Gastroesophageal sphincter (tissue), 4 donors: ENCODE measurements around the gene AR. TPM values are rescaled to one million over a fixed set of nuclear protein-coding genes. Genes with fewer than 3 reads are reported as not detected.

Source experiments
- ATAC-seq: fragments of 150-250 bp; one replicate; pipeline ENCODE4 v1.9.1; 2016; ENCODE audit warnings: mild to moderate bottlenecking, moderate library complexity
- H3K27ac ChIP-seq, 4 donors: fragments of 200-600 bp; sonication (generic) in 3 of 4; 1 replicate in 3 of 4; 2 replicates in 1 of 4; pipeline ENCODE4 v1.5.1; 2016 to 2019
- H3K27me3 ChIP-seq: fragments of 200-600 bp; sonication (generic); one replicate; pipeline ENCODE4 v1.5.1; 2019
- H3K36me3 ChIP-seq, 2 donors: fragments of 200-600 bp; sonication (generic); one replicate each; pipeline ENCODE4 v1.5.1; 2019; ENCODE audit warnings: control low read depth in 1 of 2
- H3K4me1 ChIP-seq, 3 donors: fragments of 200-600 bp; sonication (generic); 1 replicate in 2 of 3; 2 replicates in 1 of 3; pipeline ENCODE4 v1.5.1; 2016 to 2019; ENCODE audit warnings: control low read depth in 2 of 3
- H3K4me3 ChIP-seq, 2 donors: fragments of 200-600 bp; sonication (generic); one replicate each; pipeline ENCODE4 v1.5.1; 2019; ENCODE audit warnings: mild to moderate bottlenecking in 1 of 2, moderate library complexity in 1 of 2
- H3K9me3 ChIP-seq, 3 donors: fragments of 200-600 bp; sonication (generic); one replicate each; pipeline ENCODE4 v1.5.1; 2017 to 2019; ENCODE audit warnings: control low read depth in 2 of 3
- CTCF ChIP-seq, 4 experiments: fragments of 200-600 bp in 2 of 4; fragments of 450-650 bp in 2 of 4; sonication (generic) in 1 of 4; IDR thresholded peaks; one replicate each; pipeline ENCODE4 v1.5.1; 2017 to 2019; ENCODE audit warnings: antibody characterized with exemption in 4 of 4, mild to moderate bottlenecking in 2 of 4, moderate library complexity in 2 of 4
- EP300 ChIP-seq: sonication (generic); formaldehyde crosslinking; IDR thresholded peaks from one replicate; pipeline ENCODE4 v1.6.1; 2017; ENCODE audit warnings: antibody characterized with exemption, mild to moderate bottlenecking
- POLR2A ChIP-seq, 2 donors: fragments of 450-650 bp; IDR thresholded peaks; one replicate each; pipeline ENCODE4 v1.6.1; 2017; ENCODE audit warnings: antibody characterized with exemption in 2 of 2, mild to moderate bottlenecking in 2 of 2, moderate library complexity in 1 of 2
- POLR2AphosphoS5 ChIP-seq: sonication (generic); formaldehyde crosslinking; IDR thresholded peaks from one replicate; pipeline ENCODE4 v1.6.1; 2017; ENCODE audit warnings: antibody characterized with exemption
- WGBS, 2 donors: methylation state at CpG; one replicate each; pipeline ENCODE4 v1.1.5; 2018; ENCODE audit warnings: low coverage in 1 of 2; 5-methylcytosine and 5-hydroxymethylcytosine counted together
- total RNA-seq, 4 donors: library from RNA; depleted of rRNA; stranded (reverse); fragments of >200 nt; gene quantifications; one replicate each; pipeline ENCODE4 v1.1.0, GENCODE V29; 2016

AR gene
- total RNA-seq, 4 donors from 2014 or later, result 2.9 to 9.8 (median 6.3) TPM

GRCh38 chrX:67673741-67674274 lies 130.0 kb downstream of the AR start:
- Histone ChIP-seq H3K4me3 (no peak overlapping the region), H3K9me3 (no peaks in the 10 kb centered on the region), H3K36me3 (no peaks in the 10 kb centered on the region), H3K27ac (no peak overlapping the region), H3K4me1 (no peaks in the 10 kb centered on the region), H3K27me3 (no peaks in the 10 kb centered on the region)
- no peak for ATAC-seq
- TF ChIP-seq POLR2AphosphoS5 (no peak), POLR2A (IDR thresholded peaks at IDR 0.05) (no peak), EP300 (no peak), CTCF (IDR thresholded peaks at IDR 0.05) (no peak)
- 14 to 50% methylated on average over 1 of the region's 2 CpGs for WGBS, 2 donors

DNA sequence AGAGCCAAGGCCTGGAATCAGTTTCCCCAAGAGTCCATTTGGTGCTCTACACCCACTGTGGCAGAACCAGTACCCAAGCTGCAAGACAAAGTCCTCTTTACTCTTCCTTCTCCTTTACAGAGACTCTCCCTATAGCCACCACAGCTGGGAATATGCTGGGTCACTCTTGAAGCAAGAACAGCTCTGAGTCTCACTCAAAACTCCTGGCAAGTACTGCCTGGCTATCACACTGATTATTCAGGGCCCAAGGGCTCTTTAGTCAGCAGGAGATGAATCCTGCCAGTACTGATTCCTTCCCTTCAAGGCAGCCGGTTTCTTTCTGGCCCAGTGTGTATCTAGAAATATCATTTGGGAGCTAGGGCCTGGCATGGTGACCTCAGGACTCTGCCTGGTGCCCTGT lies 130.9 kb downstream of the AR start:
- no peaks in the 10 kb centered on the region for H3K4me1 ChIP-seq
- ATAC-seq, result no peak
- WGBS, 2 donors, result 63 to 80% methylated on average over 1 of the region's 1 CpG

DNA sequence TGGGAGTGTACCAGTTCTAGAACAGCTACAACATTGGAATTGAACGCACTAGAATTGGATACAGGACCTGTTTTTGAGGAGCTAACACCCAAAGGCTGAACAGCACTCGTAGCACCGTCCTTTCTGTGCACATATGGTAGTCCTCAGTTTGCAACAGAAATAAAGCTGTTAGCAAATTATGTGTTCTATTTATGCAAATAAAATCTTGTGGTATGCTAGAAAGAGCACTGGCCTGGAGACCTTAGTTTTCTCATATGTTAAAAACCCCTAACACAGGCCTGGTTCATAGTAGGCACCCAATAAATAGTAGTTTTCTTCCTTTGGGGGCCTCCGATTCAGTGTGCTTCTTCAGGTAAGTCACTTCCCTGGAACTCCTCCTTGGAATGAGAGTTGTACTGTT lies 140.3 kb downstream of the AR start:
- H3K9me3 ChIP-seq, result no peaks in the 10 kb centered on the region
- peaks cover 0 to 9% of the 10 kb centered on the region in 2 donors for H3K36me3 ChIP-seq
- TF ChIP-seq EP300 (no peak), POLR2A (IDR thresholded peaks at IDR 0.05) (no peak), POLR2AphosphoS5 (no peak), CTCF (IDR thresholded peaks at IDR 0.05) (no peak)
- no peak for ATAC-seq
- WGBS, 2 donors, result 63 to 94% methylated on average over 3 to 4 of the region's 4 CpGs
- H3K4me3 ChIP-seq, result no peak overlapping the region
- H3K27ac ChIP-seq, result no peak overlapping the region
- no peaks in the 10 kb centered on the region for H3K4me1 ChIP-seq
- no peaks in the 10 kb centered on the region for H3K27me3 ChIP-seq

More for the DNA sequence above, 130.9 kb downstream of the AR start:
- TF ChIP-seq POLR2A (IDR thresholded peaks at IDR 0.05) (no peak), EP300 (no peak), CTCF (IDR thresholded peaks at IDR 0.05) (no peak), POLR2AphosphoS5 (no peak)
- Histone ChIP-seq H3K9me3 (no peaks in the 10 kb centered on the region), H3K4me3 (no peak overlapping the region), H3K27ac (no peak overlapping the region), H3K36me3 (no peaks in the 10 kb centered on the region), H3K27me3 (no peaks in the 10 kb centered on the region)

GRCh38 chrX:67692246-67692645 lies 148.4 kb downstream of the AR start:
- no peaks in the 10 kb centered on the region for H3K9me3 ChIP-seq
- peaks cover 0 to 4% of the 10 kb centered on the region in 2 donors for H3K36me3 ChIP-seq
- ATAC-seq, result no peak
- no peak overlapping the region for H3K27ac ChIP-seq
- no peak for TF ChIP-seq EP300
- TF ChIP-seq CTCF (IDR thresholded peaks at IDR 0.05), result no peak
- no peak for TF ChIP-seq POLR2A (IDR thresholded peaks at IDR 0.05)
- TF ChIP-seq POLR2AphosphoS5, result no peak
- H3K4me3 ChIP-seq, result no peak overlapping the region
- no peaks in the 10 kb centered on the region for H3K4me1 ChIP-seq
- no peaks in the 10 kb centered on the region for H3K27me3 ChIP-seq

GRCh38 chrX:67693928-67694327 lies 150.1 kb downstream of the AR start:
- no peak overlapping the region for H3K27ac ChIP-seq
- H3K27me3 ChIP-seq, result no peaks in the 10 kb centered on the region
- no peak for ATAC-seq
- no peaks in the 10 kb centered on the region for H3K9me3 ChIP-seq
- WGBS, 2 donors, result 80 to 83% methylated on average over 1 of the region's 1 CpG
- TF ChIP-seq POLR2AphosphoS5 (no peak), EP300 (no peak)
- no peak overlapping the region for H3K4me3 ChIP-seq
- H3K36me3 ChIP-seq, result peaks cover 0 to 4% of the 10 kb centered on the region in 2 donors
- no peaks in the 10 kb centered on the region for H3K4me1 ChIP-seq
